ENCODE data around the gene ZNF81.
"Not testable (repeated sequence)": the region's sequence is repeated elsewhere in the genome, so short reads cannot be mapped to it uniquely, and the experiment has no call there.

The ZNF81 gene

GRCh38 chrX:47933946-47934345, 97.2 kb downstream of the ZNF81 start:
- DNase-seq (ENCODE audit: low spot score), result no peak

- no peak for DNase-seq (ENCODE audit: low spot score)
These were observed 99.7 kb downstream of the ZNF81 start for GRCh38 chrX:47936224-47936939.

GRCh38 chrX:47936940-47937317, 100.2 kb downstream of the ZNF81 start:
- no peak for DNase-seq (ENCODE audit: low spot score)

GRCh38 chrX:47940448-47940847, 103.7 kb downstream of the ZNF81 start:
- DNase-seq (ENCODE audit: low spot score), result no peak

GRCh38 chrX:47941423-47941822, 104.7 kb downstream of the ZNF81 start:
- DNase-seq (ENCODE audit: low spot score), result no peak

- DNase-seq (ENCODE audit: low spot score), result not testable (repeated sequence)
These were observed 118.6 kb downstream of the ZNF81 start for GRCh38 chrX:47955295-47955694.

- DNase-seq (ENCODE audit: low spot score), result no peak
These were observed 119.3 kb downstream of the ZNF81 start for GRCh38 chrX:47956016-47956415.

GRCh38 chrX:47958206-47958605, 121.5 kb downstream of the ZNF81 start:
- not testable (repeated sequence) for DNase-seq (ENCODE audit: low spot score)

GRCh38 chrX:47958761-47959342, 122.2 kb downstream of the ZNF81 start:
- peak; percentile 13 for DNase-seq (ENCODE audit: low spot score)

- no peak for DNase-seq (ENCODE audit: low spot score)
These were observed 123.7 kb downstream of the ZNF81 start for GRCh38 chrX:47960406-47960805.

GRCh38 chrX:47961830-47962229, 125.1 kb downstream of the ZNF81 start:
- DNase-seq (ENCODE audit: low spot score), result not testable (repeated sequence)

GRCh38 chrX:47965526-47965925, 128.8 kb downstream of the ZNF81 start:
- DNase-seq (ENCODE audit: low spot score), result not testable (repeated sequence)

All from SK-N-DZ (cell line).